RWPE2 (cell line): Measurements from ENCODE around the gene MON2.
"Not testable (repeated sequence)": the region's sequence is repeated elsewhere in the genome, so short reads cannot be mapped to it uniquely, and the experiment has no call there.

Experiments
- ATAC-seq: fragments of 200-7000 bp; cut with Tn5 transposase; 3 replicates; pipeline ENCODE4 v1.9.1; 2021; ENCODE audit warnings: low read depth
- DNase-seq: peaks from one replicate; pipeline ENCODE4 v3.0.0-alpha.2; 2020; ENCODE audit warnings: low spot score
- H3K27ac ChIP-seq: fragments of 450-650 bp; 2 replicates; pipeline ENCODE4 v1.5.1; 2017; ENCODE audit warnings: mild to moderate bottlenecking; ENCODE audit not compliant: poor library complexity, severe bottlenecking
- H3K27me3 ChIP-seq: fragments of 250-450 bp; sonication (Bioruptor Pico); 2 replicates; pipeline ENCODE4 v1.5.1; 2021; ENCODE audit warnings: mild to moderate bottlenecking, moderate library complexity; ENCODE audit not compliant: insufficient read depth, poor library complexity, severe bottlenecking
- H3K36me3 ChIP-seq: fragments of 250-450 bp; sonication (Bioruptor Pico); 2 replicates; pipeline ENCODE4 v1.5.1; 2020; ENCODE audit warnings: low read depth, mild to moderate bottlenecking, moderate library complexity
- H3K4me1 ChIP-seq: fragments of 250-450 bp; sonication (Bioruptor Pico); 2 replicates; pipeline ENCODE4 v1.5.1; 2021; ENCODE audit warnings: mild to moderate bottlenecking, moderate library complexity; ENCODE audit not compliant: insufficient read depth, poor library complexity, severe bottlenecking
- H3K4me3 ChIP-seq: fragments of 250-450 bp; sonication (Bioruptor Pico); 2 replicates; pipeline ENCODE4 v1.5.1; 2021; ENCODE audit warnings: mild to moderate bottlenecking, moderate library complexity; ENCODE audit not compliant: severe bottlenecking
- H3K9me3 ChIP-seq: fragments of 250-450 bp; sonication (Bioruptor Pico); 2 replicates; pipeline ENCODE4 v1.5.1; 2021; ENCODE audit warnings: mild to moderate bottlenecking, moderate library complexity; ENCODE audit not compliant: severe bottlenecking
- TF ChIP-seq, protein P1 (sequence below): fragments of 450-650 bp; IDR thresholded peaks from one replicate; pipeline ENCODE4 v1.5.1; 2017; ENCODE audit warnings: mild to moderate bottlenecking, moderate library complexity; ENCODE audit not compliant: poor library complexity, severe bottlenecking

Gene MON2

GRCh38 chr12:62540354-62540753 is 73.7 kb downstream of the MON2 start:
- no peak overlapping the region for H3K27ac ChIP-seq
- DNase-seq: no peak
- no peaks in the 10 kb centered on the region for H3K27me3 ChIP-seq
- no peak for ATAC-seq
- TF ChIP-seq, protein P1, sequence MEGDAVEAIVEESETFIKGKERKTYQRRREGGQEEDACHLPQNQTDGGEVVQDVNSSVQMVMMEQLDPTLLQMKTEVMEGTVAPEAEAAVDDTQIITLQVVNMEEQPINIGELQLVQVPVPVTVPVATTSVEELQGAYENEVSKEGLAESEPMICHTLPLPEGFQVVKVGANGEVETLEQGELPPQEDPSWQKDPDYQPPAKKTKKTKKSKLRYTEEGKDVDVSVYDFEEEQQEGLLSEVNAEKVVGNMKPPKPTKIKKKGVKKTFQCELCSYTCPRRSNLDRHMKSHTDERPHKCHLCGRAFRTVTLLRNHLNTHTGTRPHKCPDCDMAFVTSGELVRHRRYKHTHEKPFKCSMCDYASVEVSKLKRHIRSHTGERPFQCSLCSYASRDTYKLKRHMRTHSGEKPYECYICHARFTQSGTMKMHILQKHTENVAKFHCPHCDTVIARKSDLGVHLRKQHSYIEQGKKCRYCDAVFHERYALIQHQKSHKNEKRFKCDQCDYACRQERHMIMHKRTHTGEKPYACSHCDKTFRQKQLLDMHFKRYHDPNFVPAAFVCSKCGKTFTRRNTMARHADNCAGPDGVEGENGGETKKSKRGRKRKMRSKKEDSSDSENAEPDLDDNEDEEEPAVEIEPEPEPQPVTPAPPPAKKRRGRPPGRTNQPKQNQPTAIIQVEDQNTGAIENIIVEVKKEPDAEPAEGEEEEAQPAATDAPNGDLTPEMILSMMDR: no peak
- H3K9me3 ChIP-seq: no peaks in the 10 kb centered on the region
- peaks cover 71% of the 10 kb centered on the region for H3K36me3 ChIP-seq
- no peak overlapping the region for H3K4me3 ChIP-seq
- peaks cover 7% of the 10 kb centered on the region for H3K4me1 ChIP-seq

DNA sequence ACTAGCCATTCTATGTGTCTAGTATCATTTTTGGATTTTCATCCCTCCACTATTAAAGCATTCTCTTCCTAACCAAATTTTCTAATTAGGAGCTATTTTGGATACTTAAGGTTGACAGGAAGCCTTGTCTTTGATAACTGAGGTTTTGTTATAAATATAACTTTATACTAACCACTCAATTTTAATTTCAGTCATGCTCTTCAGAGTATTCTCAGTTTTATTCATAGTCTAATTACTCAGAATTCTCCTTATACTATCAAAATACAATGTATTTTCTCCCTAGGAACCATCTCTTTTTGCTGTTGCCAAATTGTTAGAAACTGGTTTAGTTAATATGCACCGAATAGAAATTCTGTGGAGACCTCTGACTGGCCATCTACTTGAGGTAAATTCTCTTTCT is 76.2 kb downstream of the MON2 start:
- ATAC-seq (no peak), DNase-seq (no peak)
- no peak overlapping the region for H3K27ac ChIP-seq
- no peaks in the 10 kb centered on the region for H3K9me3 ChIP-seq
- no peaks in the 10 kb centered on the region for H3K4me1 ChIP-seq
- H3K36me3 ChIP-seq: peaks cover 77% of the 10 kb centered on the region
- TF ChIP-seq, protein P1: no peak
- H3K4me3 ChIP-seq: no peak overlapping the region
- H3K27me3 ChIP-seq: no peaks in the 10 kb centered on the region

- no peak overlapping the region for H3K4me3 ChIP-seq
- TF ChIP-seq, protein P1: no peak
- H3K36me3 ChIP-seq: peaks cover 75% of the 10 kb centered on the region
- H3K27me3 ChIP-seq: no peaks in the 10 kb centered on the region
- no peaks in the 10 kb centered on the region for H3K9me3 ChIP-seq
- ATAC-seq: no peak
- H3K27ac ChIP-seq: no peak overlapping the region
- DNase-seq: no peak
- no peaks in the 10 kb centered on the region for H3K4me1 ChIP-seq
Observed at GRCh38 chr12:62543324-62543723, 76.7 kb downstream of the MON2 start.

GRCh38 chr12:62543741-62544140 is 77.1 kb downstream of the MON2 start:
- TF ChIP-seq, protein P1: no peak
- H3K9me3 ChIP-seq: no peaks in the 10 kb centered on the region
- H3K4me3 ChIP-seq: no peak overlapping the region
- H3K27ac ChIP-seq: no peak overlapping the region
- ATAC-seq: no peak
- H3K27me3 ChIP-seq: no peaks in the 10 kb centered on the region
- DNase-seq: no peak
- H3K4me1 ChIP-seq: no peaks in the 10 kb centered on the region
- H3K36me3 ChIP-seq: peaks cover 75% of the 10 kb centered on the region

DNA sequence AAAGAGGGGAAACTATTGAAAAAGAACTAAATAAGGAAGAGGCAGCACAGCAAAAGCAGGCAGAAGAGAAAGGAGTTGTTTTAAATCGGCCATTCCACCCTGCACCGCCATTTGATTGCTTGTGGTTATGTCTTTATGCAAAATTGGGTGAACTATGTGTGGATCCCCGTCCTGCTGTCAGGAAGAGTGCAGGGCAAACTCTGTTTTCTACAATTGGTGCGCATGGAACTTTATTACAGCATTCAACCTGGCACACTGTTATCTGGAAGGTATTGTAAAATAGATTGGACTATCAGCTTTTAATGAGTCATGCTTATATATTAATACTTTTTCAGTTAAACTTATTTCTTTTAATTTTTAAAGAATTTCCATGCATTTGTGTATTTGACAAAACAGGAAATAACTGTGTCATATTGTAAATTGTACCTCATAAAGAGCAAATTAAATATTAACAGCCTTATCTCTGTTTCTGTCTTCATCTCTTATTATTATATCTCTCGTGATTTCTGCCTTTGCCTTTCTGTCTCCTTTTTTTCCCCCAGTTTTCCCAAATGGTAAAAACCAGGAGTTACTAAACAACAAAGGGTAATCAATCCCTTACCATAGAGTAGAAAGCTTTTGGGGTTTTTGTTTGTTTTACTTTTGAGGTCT is 86.4 kb downstream of the MON2 start:
- H3K36me3 ChIP-seq: peaks cover 61% of the 10 kb centered on the region
- H3K27ac ChIP-seq: no peak overlapping the region
- TF ChIP-seq, protein P1: no peak
- DNase-seq (no peak), ATAC-seq (no peak)
- H3K27me3 ChIP-seq: no peaks in the 10 kb centered on the region
- no peak overlapping the region for H3K4me3 ChIP-seq
- H3K9me3 ChIP-seq: no peaks in the 10 kb centered on the region
- H3K4me1 ChIP-seq: no peaks in the 10 kb centered on the region

- H3K27ac ChIP-seq, H3K9me3 ChIP-seq, H3K4me1 ChIP-seq, H3K27me3 ChIP-seq, H3K4me3 ChIP-seq, DNase-seq, ATAC-seq: not testable (repeated sequence)
- peaks cover 58% of the 10 kb centered on the region for H3K36me3 ChIP-seq
Observed at GRCh38 chr12:62559366-62559765, 92.7 kb downstream of the MON2 start.
